HepG2 (cell line): ENCODE measurements around the gene GRAMD1A.

Experiments used
- CTCF ChIP-seq: sonication (generic); formaldehyde crosslinking; IDR thresholded peaks from 2 replicates; pipeline ENCODE4 v1.5.0; 2020; ENCODE audit warnings: mild to moderate bottlenecking, missing genetic modification reagents, moderate library complexity
- E2F1 ChIP-seq: sonication (generic); formaldehyde crosslinking; IDR thresholded peaks from 2 replicates; pipeline ENCODE4 v1.5.0; 2020; ENCODE audit warnings: missing genetic modification reagents
- IKZF5 ChIP-seq: IDR thresholded peaks from 2 replicates; pipeline ENCODE4 v1.6.1; 2018; ENCODE audit warnings: missing genetic modification reagents, mild to moderate bottlenecking, missing compliant biosample characterization
- KLF6 ChIP-seq: IDR thresholded peaks from 2 replicates; pipeline ENCODE4 v1.8.0; 2016; ENCODE audit warnings: missing biosample characterization, missing genetic modification reagents
- KMT2B ChIP-seq: IDR thresholded peaks from 2 replicates; pipeline ENCODE4 v1.6.1; 2016; ENCODE audit warnings: missing genetic modification reagents, missing compliant biosample characterization
- MXI1 ChIP-seq: IDR thresholded peaks from 3 replicates; pipeline ENCODE4 v1.6.1; 2012; ENCODE audit warnings: low read depth, low read length, inconsistent platforms, borderline replicate concordance
- PBX2 ChIP-seq: IDR thresholded peaks from 2 replicates; pipeline ENCODE4 v1.6.1; 2016; ENCODE audit warnings: control low read depth
- PRDM15 ChIP-seq: sonication (generic); formaldehyde crosslinking; IDR thresholded peaks from 2 replicates; pipeline ENCODE4 v1.4.0; 2020; ENCODE audit warnings: missing genetic modification reagents

- TF ChIP-seq KMT2B (CRISPR knock-in tag), result no peak
- TF ChIP-seq PBX2 (CRISPR knock-in tag), result no peak
- no peak for TF ChIP-seq E2F1
- no peak for TF ChIP-seq CTCF (CRISPR knock-in tag)
- no peak for TF ChIP-seq IKZF5 (CRISPR knock-in tag)
- no peak for TF ChIP-seq KLF6 (CRISPR knock-in tag)
- no peak for TF ChIP-seq PRDM15
- TF ChIP-seq MXI1, result no peak
Observed at GRCh38 chr19:34988119-34988518, 12.0 kb upstream of the GRAMD1A start.
